WTC11 (cell line): Measurements from ENCODE around the gene GRM5. TPM values are rescaled to one million over a fixed set of nuclear protein-coding genes. Genes with fewer than 3 reads are reported as not detected.
"Not testable (repeated sequence)": the region's sequence is repeated elsewhere in the genome, so short reads cannot be mapped to it uniquely, and the experiment has no call there.

Experiments used
- ATAC-seq: fragments of 200-7000 bp; cut with Tn5 transposase; 2 replicates; pipeline ENCODE4 v1.10.0; 2021; ENCODE audit warnings: mild to moderate bottlenecking, moderate library complexity
- CTCF ChIA-PET: fragments of 300-600 bp; sonication (Branson Sonifier 250); formaldehyde crosslinking; loops from one replicate; lab custom pipeline; 2021; ENCODE audit warnings: antibody characterized with exemption; lab: Charles Lee
- POLR2A ChIA-PET: fragments of 350-600 bp; sonication (Branson Sonifier 250); formaldehyde crosslinking; loops from one replicate; lab custom pipeline; 2021; ENCODE audit warnings: antibody characterized with exemption; lab: Charles Lee
- DNase-seq: peaks from one replicate; pipeline ENCODE4 v3.0.0; 2021; ENCODE audit warnings: low spot score
- H3K27ac Mint-ChIP-seq: 2 replicates; pipeline ENCODE4 v1.8.0; 2021; ENCODE audit warnings: mixed read lengths
- H3K27me3 Mint-ChIP-seq: 2 replicates; pipeline ENCODE4 v1.8.0; 2021; ENCODE audit warnings: low read depth, mild to moderate bottlenecking, moderate library complexity, mixed read lengths
- H3K36me3 Mint-ChIP-seq: 2 replicates; pipeline ENCODE4 v1.8.0; 2021; ENCODE audit warnings: mixed read lengths
- H3K4me1 Mint-ChIP-seq: 2 replicates; pipeline ENCODE4 v1.8.0; 2022; ENCODE audit warnings: mixed read lengths
- H3K4me3 Mint-ChIP-seq: 2 replicates; pipeline ENCODE4 v1.8.0; 2021; ENCODE audit warnings: mild to moderate bottlenecking, moderate library complexity, mixed read lengths
- H3K9me3 Mint-ChIP-seq: 2 replicates; pipeline ENCODE4 v1.8.0; 2021; ENCODE audit warnings: mixed read lengths
- ARID4B ChIP-seq: sonication (generic); formaldehyde crosslinking; IDR thresholded peaks from 2 replicates; pipeline ENCODE4 v1.8.0; 2023; ENCODE audit warnings: missing genetic modification reagents, mild to moderate bottlenecking, borderline replicate concordance
- ELF4 ChIP-seq: sonication (generic); formaldehyde crosslinking; IDR thresholded peaks from 2 replicates; pipeline ENCODE4 v1.8.1; 2022; ENCODE audit warnings: low read depth, mild to moderate bottlenecking, moderate library complexity, missing genetic modification reagents
- ETV6 ChIP-seq: sonication (generic); formaldehyde crosslinking; IDR thresholded peaks from 2 replicates; pipeline ENCODE4 v1.8.1; 2022; ENCODE audit warnings: mild to moderate bottlenecking, missing genetic modification reagents
- JUN ChIP-seq: sonication (generic); formaldehyde crosslinking; IDR thresholded peaks from 2 replicates; pipeline ENCODE4 v1.8.0; 2023; ENCODE audit warnings: mild to moderate bottlenecking, missing genetic modification reagents
- MXD4 ChIP-seq: fragments of 250-450 bp; sonication (Bioruptor Pico); IDR thresholded peaks from 2 replicates; pipeline ENCODE4 v1.8.0; 2021; ENCODE audit warnings: mild to moderate bottlenecking, moderate library complexity, borderline replicate concordance
- NFYB ChIP-seq: sonication (generic); formaldehyde crosslinking; conservative IDR thresholded peaks from 2 replicates; pipeline ENCODE4 v1.8.0; 2022; ENCODE audit warnings: low read depth, missing genetic modification reagents
- NR2C2 ChIP-seq: sonication (generic); formaldehyde crosslinking; IDR thresholded peaks from 2 replicates; pipeline ENCODE4 v1.8.0; 2022; ENCODE audit warnings: mild to moderate bottlenecking, missing genetic modification reagents
- RORB ChIP-seq: fragments of 250-450 bp; sonication (Bioruptor Pico); IDR thresholded peaks from 2 replicates; pipeline ENCODE4 v1.9.0; 2021; ENCODE audit warnings: mild to moderate bottlenecking
- ZNF232 ChIP-seq: sonication (generic); formaldehyde crosslinking; IDR thresholded peaks from 2 replicates; pipeline ENCODE4 v1.8.0; 2022; ENCODE audit warnings: mild to moderate bottlenecking, missing genetic modification reagents
- ZNF416 ChIP-seq: fragments of 250-450 bp; sonication (Bioruptor Pico); IDR thresholded peaks from 2 replicates; pipeline ENCODE4 v1.9.0; 2021; ENCODE audit warnings: mild to moderate bottlenecking, inconsistent platforms
- ZNF423 ChIP-seq: fragments of 250-450 bp; sonication (Bioruptor Pico); IDR thresholded peaks from 2 replicates; pipeline ENCODE4 v2.1.2; 2022; ENCODE audit warnings: mild to moderate bottlenecking, moderate library complexity
- ZNF425 ChIP-seq: fragments of 250-450 bp; sonication (Bioruptor Pico); conservative IDR thresholded peaks from 2 replicates; pipeline ENCODE4 v1.9.0; 2021; ENCODE audit warnings: mild to moderate bottlenecking
- ZNF512 ChIP-seq: sonication (generic); formaldehyde crosslinking; IDR thresholded peaks from 2 replicates; pipeline ENCODE4 v1.8.1; 2022; ENCODE audit warnings: missing genetic modification reagents, borderline replicate concordance
- ZSCAN18 ChIP-seq: fragments of 250-450 bp; sonication (Bioruptor Pico); IDR thresholded peaks from 2 replicates; pipeline ENCODE4 v2.1.2; 2022; ENCODE audit warnings: mild to moderate bottlenecking, moderate library complexity
- total RNA-seq: library from RNA; stranded (reverse); gene quantifications from 3 replicates; pipeline ENCODE4 v1.2.3, GENCODE V29; 2021

GRM5 gene
- total RNA-seq, 1 experiment from 2014 or later, result 0.13 TPM

- TF ChIP-seq ZNF512 (CRISPR knock-in tag) (no peak), ZSCAN18 (no peak), RORB (no peak), ZNF425 (CRISPR knock-in tag) (no peak)
Observed at GRCh38 chr11:89052220-89052619, 13.6 kb downstream of the GRM5 start (continued).

GRCh38 chr11:89047159-89047558 lies 18.6 kb downstream of the GRM5 start:
- H3K4me1 Mint-ChIP-seq, POLR2A ChIA-PET: not testable (repeated sequence)

GRCh38 chr11:89043861-89044588 lies 21.8 kb downstream of the GRM5 start:
- POLR2A ChIA-PET, ATAC-seq, H3K4me1 Mint-ChIP-seq, H3K27me3 Mint-ChIP-seq, CTCF ChIA-PET, DNase-seq, H3K9me3 Mint-ChIP-seq, H3K36me3 Mint-ChIP-seq, H3K4me3 Mint-ChIP-seq, H3K27ac Mint-ChIP-seq: not testable (repeated sequence)

More at GRCh38 chr11:89047159-89047558, 18.6 kb downstream of the GRM5 start:
- H3K27ac Mint-ChIP-seq, H3K27me3 Mint-ChIP-seq, H3K9me3 Mint-ChIP-seq, H3K4me3 Mint-ChIP-seq, DNase-seq, CTCF ChIA-PET, ATAC-seq, H3K36me3 Mint-ChIP-seq: not testable (repeated sequence)

GRCh38 chr11:89029671-89030070 lies 36.1 kb downstream of the GRM5 start:
- H3K4me3 Mint-ChIP-seq, CTCF ChIA-PET, DNase-seq, H3K27ac Mint-ChIP-seq, H3K27me3 Mint-ChIP-seq, H3K4me1 Mint-ChIP-seq, H3K36me3 Mint-ChIP-seq, H3K9me3 Mint-ChIP-seq, ATAC-seq, POLR2A ChIA-PET: not testable (repeated sequence)

GRCh38 chr11:89021339-89021738 lies 44.4 kb downstream of the GRM5 start:
- DNase-seq (no peak), ATAC-seq (no peak)
- CTCF ChIA-PET, result no interaction called here
- POLR2A ChIA-PET, result no interaction called here
- TF ChIP-seq ETV6, result no peak
- no peak for TF ChIP-seq NR2C2
- no peak for TF ChIP-seq ARID4B
- no peak for TF ChIP-seq ZNF512 (CRISPR knock-in tag)
- no peak for TF ChIP-seq NFYB
- no peak for TF ChIP-seq JUN (CRISPR knock-in tag)
- TF ChIP-seq ZNF232, result no peak
- TF ChIP-seq ELF4 (CRISPR knock-in tag), result no peak
- no peak for TF ChIP-seq ZNF423 (CRISPR knock-in tag)
- TF ChIP-seq MXD4 (CRISPR knock-in tag), result no peak
- no peak for TF ChIP-seq ZNF416 (CRISPR knock-in tag)
- Mint-ChIP-seq H3K27me3 (no peaks in the 10 kb centered on the region), H3K9me3 (peaks cover 5% of the 10 kb centered on the region), H3K4me3 (no peak overlapping the region), H3K36me3 (no peaks in the 10 kb centered on the region), H3K27ac (no peak overlapping the region), H3K4me1 (no peaks in the 10 kb centered on the region)
